Measurements from ENCODE around the gene DCUN1D3.

- TF ChIP-seq CTCF (IDR thresholded peaks at IDR 0.05; ENCODE audit: extremely low read depth in 1 of 2, insufficient read depth in 1 of 2, low read depth in 1 of 2, low read length in 2 of 2): no peak
- TF ChIP-seq EZH2 (IDR thresholded peaks at IDR 0.05; ENCODE audit: borderline replicate concordance, low read depth, low read length, severe bottlenecking): no peak
Measured at GRCh38 chr16:20949660-20950059, 49.5 kb upstream of the DCUN1D3 start.

All from endothelial cell of umbilical vein (primary cell).